ENCODE results near the gene HIF3A.
"Not testable (repeated sequence)": the region's sequence is repeated elsewhere in the genome, so short reads cannot be mapped to it uniquely, and the experiment has no call there.

Gene HIF3A

DNA sequence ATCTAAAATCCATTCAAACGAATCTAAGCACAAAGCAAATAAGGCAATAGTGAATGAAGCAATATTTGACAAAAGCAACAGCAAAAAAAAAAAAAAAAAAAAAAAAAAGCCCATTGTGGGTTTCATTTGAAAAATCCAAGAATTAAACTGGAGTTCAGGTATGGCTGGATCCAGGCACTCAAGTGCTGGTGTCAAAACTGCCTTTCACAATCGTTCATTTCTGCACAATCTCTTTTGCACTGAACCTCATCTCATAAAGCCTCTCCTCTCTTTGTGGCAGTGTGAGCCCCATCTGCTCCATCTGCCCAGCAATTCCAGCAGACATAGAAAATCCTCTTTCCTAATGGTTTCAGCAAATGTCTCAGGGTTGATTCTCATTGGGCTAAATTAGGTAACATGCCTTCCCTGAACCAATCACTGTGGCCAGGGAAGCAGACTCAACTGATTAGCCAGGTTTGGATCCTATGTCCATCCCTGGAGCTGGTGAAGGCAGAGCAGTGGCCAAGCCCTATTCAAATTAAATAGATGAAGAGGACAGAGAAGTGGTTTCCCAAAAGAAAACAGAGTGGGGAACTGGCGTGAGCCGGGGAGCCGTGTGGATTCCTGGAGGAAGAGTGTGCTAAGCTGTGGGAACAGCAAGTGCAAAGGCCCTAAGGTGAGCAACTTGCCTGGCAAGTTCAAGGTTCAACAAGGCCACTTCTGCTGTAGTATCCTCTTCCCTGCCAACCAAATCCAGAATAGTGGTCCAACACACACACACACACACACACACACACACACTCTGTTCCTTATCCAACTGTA is 1.2 kb upstream of the HIF3A start:
- FAIRE-seq, result no peak

DNA sequence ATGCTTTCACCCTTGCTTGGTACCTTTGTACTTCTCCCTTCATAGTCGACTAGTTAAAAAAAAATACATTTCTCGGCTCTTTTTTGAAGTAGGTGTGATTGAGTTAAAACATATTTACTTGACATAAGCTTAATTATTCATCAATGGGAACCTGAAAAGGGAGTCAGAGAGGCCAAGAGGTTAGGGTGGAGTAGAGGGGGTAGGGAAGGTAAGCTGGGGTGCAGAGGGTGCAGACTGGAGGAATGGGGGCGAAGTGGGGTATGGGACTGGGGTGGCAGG is 701 bp upstream of the HIF3A start:
- FAIRE-seq, result no peak

DNA sequence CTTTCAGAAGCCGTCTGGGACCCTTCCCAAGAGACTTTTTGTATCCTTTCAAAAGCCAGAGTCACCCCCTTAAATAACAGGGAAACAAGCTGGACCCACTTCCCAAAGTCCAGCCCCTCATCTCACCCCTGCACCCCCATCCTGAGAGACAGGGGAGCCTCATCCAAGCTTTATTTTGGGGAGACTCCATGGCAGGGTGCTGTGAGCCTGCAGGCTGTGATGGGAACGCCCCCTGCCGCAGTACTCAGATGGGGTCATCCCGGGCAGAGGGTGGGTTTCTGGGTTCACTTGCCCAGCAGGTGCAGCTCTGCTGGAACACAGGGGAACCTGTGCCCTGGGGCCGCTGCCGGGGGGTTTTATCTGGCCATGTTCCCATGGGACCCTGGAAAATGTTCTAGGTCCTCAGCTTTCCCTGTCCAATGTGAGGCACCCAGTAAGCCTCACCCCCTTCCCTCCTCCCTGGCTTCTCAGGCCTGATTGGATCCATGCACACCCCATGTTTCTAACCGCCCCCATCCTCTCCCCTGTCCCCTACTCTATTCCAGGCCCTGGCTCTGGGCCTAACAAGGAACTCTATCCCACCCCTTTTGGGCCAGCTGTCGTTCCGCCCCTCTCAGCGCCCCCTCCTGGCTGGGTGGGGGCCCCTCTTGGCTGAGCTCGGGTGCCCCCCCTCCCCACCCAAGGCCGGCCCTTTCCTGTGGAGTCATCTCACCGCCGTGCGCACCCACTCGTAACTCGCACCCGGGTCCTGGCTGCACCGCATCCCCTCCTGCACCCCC is 1.0 kb downstream of the HIF3A start:
- no peak for FAIRE-seq

DNA sequence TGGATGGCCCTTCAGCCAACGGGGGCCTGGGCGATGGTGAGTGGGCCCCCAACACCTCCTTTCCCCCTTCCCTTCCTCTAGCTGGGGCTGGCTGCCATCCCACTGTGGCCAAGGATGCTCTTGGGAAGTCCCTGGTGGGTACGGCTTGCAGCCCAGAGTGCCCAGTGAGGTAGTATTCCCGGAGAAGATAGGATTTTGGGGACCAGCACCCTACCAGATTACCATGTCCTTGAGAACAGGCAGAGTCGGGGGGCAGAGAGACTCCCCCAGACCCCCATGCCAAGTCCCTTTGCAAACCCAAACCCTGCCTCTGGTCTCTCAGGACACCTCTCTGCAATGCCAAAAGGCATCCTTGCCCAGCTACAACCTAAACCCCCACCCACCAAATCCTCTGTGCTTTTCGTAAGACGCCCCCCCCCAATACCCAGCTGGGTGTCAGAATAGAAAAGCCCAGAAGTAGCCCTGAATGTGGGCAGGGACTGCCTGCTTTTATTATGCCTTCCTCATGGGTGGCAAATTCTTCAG is 1.7 kb downstream of the HIF3A start:
- no peak for FAIRE-seq

DNA sequence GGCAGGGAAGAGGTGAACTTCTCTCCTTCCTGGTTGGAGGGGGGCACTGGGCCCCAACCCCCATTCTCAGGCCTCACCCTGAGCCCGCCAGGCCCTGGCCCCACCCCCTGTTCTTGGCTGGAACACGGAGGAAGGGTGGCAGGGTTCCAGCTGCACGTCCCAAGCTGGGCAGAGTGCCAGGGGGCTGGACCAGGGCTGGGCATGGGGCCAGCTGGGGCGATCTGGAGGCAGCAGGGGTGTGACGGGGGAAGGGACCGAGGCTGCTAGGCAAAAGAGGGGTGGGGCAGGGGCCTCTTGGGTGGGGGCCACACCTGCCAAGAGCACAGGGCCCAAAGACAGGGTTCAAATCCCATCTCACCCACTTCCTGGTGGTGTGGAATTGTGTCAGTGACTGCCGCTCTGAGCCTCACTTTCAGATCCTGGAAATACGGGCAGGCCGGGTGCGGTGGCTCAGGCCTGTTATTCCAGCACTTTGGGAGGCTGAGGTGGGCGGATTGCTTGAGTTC is 2.2 kb downstream of the HIF3A start:
- no peak for FAIRE-seq

DNA sequence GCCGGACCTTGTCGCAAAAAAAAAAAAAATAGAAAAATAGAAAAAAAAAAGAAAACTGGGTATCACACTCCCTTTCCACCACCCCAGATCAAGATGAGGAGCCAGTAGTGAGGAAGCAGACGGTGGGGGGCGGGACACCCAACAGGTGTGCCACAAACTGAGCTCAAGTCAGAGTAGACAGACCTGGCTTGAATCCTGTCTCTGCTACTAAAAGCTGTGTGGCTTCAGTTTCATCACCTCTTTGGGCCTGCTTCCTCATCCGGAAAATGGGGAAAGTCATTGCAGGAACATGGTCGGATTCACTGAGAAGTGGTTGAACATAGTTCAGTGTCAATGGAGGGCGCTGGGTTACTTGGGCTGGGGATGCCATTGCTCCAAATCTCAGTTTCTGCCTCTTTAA is 2.9 kb downstream of the HIF3A start:
- FAIRE-seq, result no peak

DNA sequence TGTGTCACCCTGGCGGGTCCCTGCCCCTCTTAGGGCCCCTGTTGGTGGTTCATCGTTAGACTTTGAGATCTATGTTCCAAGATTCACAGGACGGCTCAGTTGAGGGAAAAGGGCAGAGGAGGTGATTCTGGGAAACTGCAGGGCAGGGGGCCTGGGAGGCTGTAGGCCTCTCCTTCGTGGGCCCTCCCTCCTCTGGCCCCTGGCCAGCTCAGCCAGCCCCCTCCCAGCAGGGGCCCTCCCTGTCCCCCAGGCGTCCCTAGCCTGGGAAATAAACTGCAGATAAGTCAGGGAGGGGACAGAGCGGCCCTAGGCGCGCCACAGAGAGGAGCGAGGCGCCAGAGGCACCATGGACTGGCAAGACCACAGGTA is 6.5 kb downstream of the HIF3A start:
- no peak for FAIRE-seq

DNA sequence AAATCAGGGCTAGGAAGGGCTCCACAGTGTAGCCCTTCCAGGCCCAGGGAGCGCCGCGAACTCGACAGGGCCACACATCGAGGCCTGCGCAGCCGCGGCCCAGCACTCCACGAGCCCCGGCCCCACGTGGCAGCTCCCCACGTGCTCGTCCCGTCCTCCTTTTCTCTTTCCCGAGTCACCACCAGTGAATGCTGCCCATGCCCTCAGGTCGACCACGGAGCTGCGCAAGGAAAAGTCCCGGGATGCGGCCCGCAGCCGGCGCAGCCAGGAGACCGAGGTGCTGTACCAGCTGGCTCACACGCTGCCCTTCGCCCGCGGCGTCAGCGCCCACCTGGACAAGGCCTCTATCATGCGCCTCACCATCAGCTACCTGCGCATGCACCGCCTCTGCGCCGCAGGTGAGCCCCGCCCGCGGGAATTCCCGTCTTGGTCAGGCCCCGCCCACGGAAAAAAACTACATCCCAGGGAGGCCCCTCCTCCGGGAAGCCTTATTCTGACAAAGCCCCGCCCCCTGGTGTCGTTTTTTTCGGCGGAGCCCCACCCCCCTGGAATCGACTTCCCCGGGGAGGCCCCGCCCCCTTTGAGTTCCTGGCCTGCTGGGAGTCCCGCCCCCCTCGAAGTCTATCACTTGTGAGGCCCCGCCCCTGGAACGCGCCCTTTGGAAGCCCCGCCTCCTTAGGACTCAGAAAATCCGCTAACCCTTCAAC is 7.0 kb downstream of the HIF3A start:
- no peak for FAIRE-seq

DNA sequence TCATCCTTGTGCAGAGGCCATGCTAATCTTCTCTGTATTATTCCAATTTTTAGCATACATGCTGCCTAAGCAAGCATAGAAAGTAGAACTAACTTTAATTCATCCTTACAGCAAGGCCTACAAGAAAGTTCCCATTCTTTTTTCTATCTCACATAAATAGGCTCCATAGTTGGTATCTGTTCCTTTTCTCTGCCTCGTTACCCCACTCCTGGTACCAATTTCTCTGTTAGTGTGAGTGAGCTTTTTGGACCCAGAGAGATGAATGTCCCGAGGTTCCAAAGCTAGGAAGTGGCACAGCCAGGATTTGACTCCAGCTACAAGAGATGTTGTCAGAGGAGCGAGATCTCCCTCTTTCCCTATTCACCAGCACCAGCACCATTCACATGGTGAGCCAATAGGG is 9.7 kb downstream of the HIF3A start:
- no peak for FAIRE-seq

DNA sequence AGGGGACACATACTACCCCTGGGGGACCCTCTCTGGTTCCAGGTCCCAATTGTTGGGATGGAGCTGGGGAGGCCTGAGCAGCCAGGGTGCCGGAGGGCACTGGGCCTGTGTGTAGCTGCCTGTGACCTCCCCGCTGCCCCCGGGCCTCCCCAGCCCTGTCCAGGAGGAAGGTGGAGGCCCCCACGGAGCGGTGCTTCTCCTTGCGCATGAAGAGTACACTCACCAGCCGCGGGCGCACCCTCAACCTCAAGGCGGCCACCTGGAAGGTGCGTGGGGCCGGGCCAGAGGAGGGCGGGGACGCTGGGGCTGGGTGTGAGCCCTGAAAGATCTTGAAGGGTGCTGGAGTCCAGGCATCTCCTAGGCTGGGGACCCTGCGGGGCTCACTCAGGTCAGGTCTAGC is 11.7 kb downstream of the HIF3A start:
- FAIRE-seq, result no peak

DNA sequence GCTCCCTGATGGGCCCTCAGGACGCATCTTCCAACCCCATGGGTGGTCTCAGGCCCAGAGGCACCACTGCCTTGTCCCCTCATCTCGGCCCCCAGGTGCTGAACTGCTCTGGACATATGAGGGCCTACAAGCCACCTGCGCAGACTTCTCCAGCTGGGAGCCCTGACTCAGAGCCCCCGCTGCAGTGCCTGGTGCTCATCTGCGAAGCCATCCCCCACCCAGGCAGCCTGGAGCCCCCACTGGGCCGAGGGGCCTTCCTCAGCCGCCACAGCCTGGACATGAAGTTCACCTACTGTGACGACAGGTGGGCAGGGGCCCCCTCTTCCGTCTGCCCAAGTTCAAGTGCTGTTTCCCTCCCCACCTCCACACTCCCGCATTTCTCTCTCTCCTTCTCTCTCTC is 12.2 kb downstream of the HIF3A start:
- no peak for FAIRE-seq

DNA sequence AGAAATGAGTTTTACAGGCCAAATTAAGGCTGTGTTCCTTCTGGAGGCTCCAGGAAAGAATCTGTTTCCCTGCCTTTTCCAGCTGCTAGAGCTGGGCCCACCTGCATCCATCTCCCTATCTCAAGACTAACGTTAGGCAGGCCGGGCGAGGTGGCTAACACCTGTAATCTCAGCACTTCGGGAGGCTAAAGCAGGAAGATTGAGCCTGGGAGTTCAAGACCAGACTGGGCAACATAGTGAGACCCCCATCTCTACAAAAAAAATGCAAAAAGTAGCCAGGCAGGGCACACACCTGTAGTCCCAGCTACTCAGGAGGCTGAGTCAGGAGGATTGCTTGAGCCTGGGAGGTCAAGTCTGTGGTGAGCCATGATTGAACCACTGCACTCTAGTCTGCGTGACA is 14.6 kb downstream of the HIF3A start:
- FAIRE-seq, result no peak

DNA sequence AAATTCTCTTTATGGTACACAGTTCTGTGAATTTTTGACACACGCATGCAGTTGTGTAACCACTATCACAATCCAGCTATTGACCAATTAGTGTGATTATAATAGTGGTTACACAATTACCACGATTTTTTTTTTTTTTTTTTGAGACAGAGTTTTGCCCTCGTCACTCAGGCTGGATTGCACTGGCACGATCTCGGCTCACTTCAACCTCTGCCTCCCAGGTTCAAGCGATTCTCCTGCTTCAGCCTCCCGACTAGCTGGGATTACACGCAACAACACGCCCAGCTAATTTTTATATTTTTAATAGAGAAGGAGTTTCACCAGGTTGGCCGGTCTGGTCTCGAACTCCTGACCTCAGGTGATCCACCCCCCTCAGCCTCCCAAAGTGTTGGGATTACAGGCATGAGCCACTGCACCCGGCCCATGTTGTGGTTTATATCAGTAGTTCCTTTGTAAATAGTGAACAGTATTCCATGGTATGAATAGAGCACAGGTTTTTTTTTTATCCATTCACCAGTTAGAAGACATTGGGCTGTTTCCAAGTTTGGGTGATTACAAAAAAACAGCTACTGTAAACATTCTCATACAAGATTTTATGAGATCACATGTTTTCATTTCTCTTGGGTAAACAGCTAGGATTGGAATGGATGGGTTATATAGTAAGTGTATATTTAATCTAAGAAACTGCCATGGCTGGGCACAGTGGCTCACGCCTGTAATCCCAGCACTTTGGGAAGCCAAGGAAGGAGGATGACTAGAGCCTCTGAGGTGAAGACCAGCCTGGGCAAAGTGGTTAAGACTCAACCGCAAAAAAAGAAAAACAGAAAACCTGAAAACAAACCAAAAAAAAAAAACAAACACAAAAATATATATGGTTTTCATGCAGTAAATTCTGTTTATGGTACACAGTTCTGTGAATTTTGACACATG is 17.0 kb downstream of the HIF3A start:
- not testable (repeated sequence) for FAIRE-seq

DNA sequence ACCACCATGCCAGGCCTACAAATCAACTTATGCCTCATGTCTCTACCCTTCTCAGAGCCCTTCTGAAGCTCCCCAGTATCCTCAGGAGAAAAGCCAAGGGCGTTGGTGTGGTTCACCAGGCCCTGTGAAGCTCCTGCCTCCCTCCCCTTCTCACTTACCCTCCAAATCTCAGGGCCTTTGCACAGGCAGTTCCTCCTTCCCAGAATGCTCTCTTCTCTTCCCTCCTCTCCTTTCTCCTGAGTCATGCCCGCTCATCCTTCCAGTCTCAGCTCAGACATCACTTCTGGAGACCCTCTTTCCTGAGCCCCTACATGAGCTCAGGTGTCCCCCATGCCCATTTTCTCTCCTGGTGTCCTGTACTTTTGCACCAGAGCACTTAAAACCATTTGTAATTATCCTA is 20.5 kb downstream of the HIF3A start:
- no peak for FAIRE-seq

DNA sequence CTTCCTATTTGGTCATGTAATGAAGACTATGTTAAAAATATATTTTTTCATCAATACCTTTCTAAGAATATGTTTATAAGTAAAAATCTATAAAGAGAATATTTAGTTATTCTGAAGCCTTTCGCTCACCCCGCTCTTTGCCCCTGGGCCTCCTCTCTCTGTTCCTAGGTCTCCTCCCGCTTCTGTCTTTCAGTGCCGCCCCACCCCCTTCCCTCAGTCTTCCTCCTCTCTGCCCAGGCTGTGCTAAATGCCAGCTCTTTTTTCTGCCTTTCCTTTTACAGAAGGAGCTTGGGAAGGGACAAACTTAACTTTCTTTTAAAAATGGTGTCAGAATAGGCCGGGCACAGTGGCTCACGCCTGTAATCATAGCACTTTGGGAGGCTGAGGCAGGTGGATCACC is 22.8 kb downstream of the HIF3A start:
- FAIRE-seq, result no peak

DNA sequence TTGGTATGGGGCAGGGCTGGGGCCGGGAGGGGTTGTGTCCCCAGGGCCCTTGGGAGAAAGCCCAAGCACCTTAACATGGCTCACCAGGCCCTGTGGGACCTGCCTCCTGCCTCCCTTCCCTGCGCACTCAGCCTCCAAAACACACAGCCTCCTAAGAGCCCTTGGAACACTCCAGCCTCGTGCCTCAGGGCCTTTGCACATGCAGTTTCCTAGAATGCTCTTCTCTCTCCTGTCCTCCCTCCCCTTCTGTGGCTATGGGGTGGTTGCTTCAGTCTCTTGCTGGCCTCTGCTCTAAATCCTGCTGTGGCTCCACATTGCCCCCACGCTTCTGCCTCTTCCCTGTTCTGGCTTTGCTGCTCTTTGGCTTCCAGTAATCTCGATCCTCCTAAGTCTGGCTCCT is 23.7 kb downstream of the HIF3A start:
- FAIRE-seq, result no peak

DNA sequence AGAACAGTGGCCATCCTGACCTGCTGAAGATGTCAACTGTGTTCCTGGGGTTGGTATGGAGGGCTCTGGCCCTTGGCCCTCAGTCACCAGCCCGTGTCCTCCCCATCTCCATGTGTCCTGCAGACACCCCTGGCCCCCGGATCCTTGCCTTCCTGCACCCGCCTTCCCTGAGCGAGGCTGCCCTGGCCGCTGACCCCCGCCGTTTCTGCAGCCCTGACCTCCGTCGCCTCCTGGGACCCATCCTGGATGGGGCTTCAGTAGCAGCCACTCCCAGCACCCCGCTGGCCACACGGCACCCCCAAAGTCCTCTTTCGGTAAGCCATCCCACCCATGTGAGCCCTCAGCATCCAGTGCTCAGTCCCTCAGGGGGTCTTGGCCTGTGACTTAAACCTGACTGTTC is 24.8 kb downstream of the HIF3A start:
- FAIRE-seq, result no peak

DNA sequence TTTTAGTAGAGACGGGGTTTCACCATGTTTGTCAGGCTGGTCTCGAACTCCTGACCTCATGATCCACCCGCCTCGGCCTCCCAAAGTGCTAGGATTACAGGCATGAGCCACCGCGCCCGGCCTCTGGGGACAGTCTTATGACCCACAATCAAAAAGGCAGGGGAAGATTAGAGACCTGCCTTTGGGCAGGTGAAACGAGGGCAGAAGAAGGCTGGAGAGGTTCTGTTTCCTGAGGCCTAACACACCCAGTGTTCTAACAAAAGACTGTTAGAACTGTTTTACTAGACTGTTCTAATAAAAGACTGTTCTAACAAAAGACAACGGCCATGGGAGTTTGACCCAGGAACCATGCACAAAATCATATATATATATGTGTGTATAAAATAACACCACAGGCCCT is 26.4 kb downstream of the HIF3A start:
- not testable (repeated sequence) for FAIRE-seq

DNA sequence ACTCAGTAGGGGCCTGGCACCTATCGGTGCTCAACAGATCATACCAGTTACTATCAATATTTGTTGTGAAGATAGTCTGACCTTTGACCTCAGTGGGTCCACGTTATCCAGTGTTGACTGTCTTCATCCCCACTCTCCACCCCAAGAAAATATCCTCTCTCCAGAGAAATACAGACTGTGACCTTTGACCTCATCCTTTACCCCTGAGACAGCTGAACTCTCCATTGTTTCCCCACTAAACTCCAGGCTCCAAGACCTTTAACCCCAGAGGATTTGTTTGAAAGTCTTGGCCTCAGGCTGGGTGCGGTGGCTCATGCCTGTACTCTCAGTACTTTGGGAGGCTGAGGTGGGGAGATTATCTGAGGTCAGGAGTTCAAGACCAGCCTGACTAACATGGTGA is 27.4 kb downstream of the HIF3A start:
- no peak for FAIRE-seq

DNA sequence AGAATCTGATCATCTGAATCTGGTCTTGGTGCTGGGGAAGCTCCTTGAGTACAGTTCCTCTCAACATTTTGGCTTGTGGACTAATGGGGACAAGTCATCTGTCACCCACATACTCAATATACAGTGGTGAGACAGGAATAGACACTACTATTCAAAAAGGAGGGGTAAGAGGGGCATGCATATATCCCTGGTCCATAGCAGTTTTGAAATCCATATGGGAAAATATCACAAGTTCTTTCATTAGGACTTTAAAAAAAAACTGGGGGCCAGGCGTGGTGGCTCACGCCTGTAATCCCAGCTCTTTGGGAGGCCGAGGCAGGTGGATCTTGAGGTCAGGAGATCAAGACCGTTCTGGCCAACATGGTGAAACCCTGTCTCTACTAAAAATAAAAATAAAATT is 29.8 kb downstream of the HIF3A start:
- no peak for FAIRE-seq

DNA sequence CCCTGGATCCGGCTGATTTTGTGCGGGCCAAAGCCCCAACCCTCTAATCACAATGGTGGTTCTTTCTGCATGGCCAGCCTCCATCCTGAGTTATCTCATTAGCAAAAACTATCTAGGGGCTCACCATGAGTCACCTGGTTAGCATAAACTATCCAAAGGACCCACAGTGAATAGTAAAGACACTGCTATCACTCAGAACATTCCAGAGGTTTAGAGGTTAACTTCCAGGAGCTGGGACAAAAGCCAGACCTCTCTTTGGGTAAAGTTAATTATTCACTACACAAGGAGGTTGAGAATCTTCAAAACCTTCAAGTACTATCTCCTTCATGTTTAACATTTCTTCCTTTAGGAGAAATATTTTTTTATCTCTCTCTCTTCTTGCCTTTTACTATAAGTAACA is 31.2 kb downstream of the HIF3A start:
- FAIRE-seq, result no peak

DNA sequence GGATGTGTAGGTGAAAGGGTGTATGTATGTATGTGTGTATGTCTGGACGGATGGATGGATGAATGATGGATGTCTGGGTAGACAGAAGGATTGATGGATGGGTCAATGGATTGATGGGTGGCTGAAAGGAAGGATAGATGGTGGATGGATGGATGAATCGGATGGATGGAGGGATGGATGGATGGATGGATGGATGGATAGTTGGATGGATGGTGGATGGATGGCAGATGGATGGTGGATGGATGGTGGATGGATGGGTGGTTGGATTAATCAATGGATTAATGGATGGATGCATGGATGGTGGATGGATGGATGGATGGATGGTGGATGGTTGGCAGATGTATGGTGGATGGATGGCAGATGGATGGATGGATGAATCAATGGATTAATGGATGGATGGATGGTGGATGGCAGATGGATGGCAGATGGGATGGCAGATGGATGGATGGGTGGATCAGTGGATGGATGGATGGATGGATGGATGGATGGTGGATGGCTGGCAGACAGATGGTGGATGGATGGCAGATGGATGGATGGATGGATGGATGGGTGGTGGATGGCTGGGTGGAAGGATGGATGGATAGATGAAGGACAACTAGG is 33.6 kb downstream of the HIF3A start:
- no peak for FAIRE-seq
